GM12801 (cell line): ENCODE data around the gene ANO7.

ENCODE experiments used
- TF ChIP-seq, protein P1 (sequence below): IDR thresholded peaks from one replicate; pipeline ENCODE4 v1.5.1; 2011; ENCODE audit warnings: control low read depth; ENCODE audit not compliant: insufficient read length; ENCODE audit errors: extremely low read depth

The ANO7 gene

DNA sequence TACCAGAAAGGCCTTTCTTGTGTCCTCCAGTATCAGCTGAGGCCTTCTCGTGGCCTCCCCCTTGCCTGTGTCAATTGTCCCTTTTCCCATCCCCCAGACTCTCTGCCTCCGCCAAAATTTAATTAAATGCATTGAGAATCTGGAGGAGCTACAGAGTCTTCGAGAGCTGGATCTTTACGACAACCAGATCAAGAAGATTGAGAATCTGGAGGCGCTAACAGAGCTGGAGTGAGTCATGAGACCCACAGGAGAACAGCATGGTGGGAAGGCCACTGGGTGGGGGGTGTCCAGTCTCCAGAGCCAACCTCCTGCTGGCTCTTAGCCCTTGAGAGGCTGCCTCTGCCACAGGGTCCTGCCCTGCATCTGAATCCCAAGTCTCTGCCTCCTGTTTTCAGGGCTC lies 29.4 kb upstream of the ANO7 start:
- TF ChIP-seq, protein P1, sequence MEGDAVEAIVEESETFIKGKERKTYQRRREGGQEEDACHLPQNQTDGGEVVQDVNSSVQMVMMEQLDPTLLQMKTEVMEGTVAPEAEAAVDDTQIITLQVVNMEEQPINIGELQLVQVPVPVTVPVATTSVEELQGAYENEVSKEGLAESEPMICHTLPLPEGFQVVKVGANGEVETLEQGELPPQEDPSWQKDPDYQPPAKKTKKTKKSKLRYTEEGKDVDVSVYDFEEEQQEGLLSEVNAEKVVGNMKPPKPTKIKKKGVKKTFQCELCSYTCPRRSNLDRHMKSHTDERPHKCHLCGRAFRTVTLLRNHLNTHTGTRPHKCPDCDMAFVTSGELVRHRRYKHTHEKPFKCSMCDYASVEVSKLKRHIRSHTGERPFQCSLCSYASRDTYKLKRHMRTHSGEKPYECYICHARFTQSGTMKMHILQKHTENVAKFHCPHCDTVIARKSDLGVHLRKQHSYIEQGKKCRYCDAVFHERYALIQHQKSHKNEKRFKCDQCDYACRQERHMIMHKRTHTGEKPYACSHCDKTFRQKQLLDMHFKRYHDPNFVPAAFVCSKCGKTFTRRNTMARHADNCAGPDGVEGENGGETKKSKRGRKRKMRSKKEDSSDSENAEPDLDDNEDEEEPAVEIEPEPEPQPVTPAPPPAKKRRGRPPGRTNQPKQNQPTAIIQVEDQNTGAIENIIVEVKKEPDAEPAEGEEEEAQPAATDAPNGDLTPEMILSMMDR: no peak

DNA sequence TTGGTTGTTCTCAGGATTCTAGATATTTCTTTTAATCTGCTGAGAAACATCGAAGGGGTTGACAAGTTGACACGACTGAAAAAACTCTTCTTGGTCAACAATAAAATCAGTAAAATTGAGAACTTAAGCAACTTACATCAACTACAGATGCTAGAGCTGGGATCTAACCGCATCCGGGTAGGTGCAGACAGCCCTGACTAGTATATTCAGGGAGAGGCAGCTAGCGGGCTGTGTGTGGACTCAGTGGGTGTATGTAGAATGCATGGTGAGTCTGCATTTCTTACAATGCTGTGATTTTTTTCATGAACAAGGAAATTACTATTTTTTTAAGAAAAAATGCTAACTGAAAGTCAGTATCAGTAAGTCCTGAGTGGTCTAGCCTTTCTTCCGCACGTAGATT lies 28.2 kb upstream of the ANO7 start:
- TF ChIP-seq, protein P1: no peak

DNA sequence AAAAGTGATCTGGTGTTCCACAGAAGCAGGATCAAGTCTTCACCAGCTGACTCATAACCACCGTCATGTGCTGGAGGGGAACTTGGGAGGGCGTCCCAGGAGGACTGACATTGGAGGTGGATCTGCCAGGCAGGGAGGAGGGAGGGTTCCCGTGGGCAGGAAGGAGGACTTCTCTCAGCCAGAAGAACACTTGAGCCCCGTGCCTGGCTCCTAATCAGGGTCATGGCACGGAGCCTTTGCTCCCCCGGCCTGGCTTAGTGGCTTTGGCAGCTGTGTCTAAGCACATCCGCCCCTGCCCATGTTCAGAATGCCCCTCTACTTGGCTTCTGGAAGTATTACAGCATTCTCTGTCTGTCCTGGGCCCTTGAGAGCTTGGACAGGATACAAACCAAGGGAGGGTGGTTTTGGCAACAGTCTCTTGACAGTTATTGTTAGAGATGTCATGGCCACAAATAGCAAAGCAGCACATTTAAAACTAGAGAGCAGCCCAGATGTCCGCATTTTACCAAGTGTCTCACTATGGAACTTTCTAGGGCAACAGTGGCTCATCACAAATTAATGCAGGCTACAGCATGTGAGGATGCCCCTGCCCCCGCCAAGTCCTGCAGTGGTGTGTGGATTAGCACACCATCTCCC lies 26.7 kb upstream of the ANO7 start:
- TF ChIP-seq, protein P1: no peak

DNA sequence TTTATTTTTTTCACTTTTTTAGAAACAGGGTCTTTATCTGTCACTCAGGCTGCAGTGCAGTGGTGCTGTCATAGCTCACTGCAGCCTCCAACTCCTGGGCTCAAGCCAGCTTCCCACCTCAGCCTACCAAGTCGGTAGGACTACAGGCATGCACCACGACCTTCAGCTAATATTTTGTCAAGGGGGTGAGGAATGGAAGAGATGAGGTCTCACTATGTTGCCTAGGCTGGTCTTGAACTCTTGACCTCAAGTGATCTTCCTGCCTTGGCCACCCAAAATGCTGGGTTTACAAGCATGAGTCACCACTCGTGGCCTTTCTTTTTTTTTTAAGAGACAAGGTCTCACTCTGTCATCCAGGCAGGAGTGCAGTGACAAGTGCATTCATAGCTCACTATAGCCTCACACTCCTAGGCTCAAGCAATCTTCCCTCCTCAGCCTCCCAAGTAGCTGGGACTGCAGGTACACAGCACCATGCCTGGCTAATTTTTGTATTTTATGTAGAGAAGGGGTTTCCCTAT lies 24.8 kb upstream of the ANO7 start:
- TF ChIP-seq, protein P1: no peak

DNA sequence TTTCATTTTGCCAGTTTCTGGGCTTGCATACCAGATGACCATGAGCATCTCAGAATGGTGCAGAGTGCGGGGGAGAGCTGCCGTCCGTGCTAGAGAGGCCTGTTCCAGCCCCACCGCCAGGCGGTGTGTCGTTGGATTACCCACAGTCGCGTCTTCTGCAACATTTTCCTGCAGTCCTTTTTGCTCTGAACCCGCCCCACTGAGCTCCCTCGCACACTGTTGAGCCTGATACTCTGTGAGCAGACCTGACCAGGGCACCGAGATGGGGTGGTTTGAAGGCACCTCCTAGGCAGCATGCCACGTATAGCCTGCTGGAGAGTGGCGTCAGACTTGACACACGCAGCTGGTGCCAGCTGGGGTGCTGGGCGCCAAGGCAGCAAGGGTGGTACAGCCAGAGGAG lies 20.1 kb upstream of the ANO7 start:
- TF ChIP-seq, protein P1: no peak

DNA sequence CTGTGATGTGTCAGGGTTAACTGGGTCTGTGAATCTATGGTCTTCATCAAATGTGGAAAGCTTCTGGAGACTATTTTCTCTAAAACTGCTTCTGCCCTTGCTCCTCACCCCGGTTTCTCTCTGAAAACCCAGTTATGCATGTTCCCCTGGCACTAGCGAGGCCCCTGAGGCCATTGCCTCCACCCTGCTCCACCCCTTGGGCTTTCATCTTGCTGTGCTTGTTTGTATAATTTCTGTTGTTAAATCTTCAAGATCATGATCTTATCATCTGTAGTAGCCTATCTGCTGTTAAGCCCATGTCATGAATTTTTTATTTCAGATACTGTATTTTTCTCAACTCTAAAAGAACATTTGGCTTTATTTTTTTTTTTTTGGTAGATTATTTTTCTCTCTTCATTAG lies 14.9 kb upstream of the ANO7 start:
- TF ChIP-seq, protein P1: no peak

DNA sequence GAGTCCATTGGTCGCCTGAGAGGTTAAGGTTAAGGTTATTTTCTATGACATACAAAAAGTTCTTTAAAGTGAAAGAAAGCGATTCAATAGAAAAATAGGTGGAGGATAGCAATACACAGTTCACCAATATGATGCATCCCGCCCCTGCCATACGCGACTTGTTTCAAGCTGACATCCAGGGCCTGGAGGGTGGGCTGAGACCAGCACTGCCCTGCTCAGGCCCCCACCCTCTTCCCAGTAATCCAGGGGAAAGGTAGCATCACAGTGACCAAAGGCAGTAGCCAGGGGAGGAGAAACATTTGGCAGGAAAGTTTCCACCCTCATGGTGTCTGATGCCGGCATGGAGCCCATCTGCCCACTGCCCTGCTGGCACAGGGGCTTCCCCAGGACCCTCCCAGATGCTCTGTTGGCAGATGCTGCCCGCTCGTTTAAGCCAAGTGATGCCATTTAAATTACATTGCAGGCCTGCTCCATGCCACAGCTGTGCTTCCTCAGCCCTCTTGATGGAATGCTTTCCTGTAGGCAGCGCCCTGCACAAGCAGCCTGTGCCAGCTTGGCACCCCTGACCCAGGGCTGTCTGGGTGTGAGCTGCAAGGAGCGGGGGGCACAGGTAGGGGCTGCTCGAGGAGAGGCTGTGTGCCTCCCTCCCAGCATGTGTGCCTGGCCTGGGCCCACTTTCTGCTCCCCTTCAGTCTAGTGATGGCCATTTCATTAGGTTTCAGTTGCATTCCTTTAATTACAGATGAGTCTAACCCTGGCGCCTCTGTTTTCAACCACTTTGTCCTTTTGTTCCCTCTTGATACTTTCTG lies 10.7 kb upstream of the ANO7 start:
- TF ChIP-seq, protein P1: no peak
